AG08395 (cell line): ENCODE measurements around the gene DNASE2.
A peak's percentile ranks its signal among the peaks of the same experiment; 100 is the strongest.

ENCODE experiments used
- DNase-seq: peaks from one replicate; pipeline ENCODE4 v3.0.0; 2012; ENCODE audit warnings: mixed read lengths, low spot score

DNASE2 gene

DNA sequence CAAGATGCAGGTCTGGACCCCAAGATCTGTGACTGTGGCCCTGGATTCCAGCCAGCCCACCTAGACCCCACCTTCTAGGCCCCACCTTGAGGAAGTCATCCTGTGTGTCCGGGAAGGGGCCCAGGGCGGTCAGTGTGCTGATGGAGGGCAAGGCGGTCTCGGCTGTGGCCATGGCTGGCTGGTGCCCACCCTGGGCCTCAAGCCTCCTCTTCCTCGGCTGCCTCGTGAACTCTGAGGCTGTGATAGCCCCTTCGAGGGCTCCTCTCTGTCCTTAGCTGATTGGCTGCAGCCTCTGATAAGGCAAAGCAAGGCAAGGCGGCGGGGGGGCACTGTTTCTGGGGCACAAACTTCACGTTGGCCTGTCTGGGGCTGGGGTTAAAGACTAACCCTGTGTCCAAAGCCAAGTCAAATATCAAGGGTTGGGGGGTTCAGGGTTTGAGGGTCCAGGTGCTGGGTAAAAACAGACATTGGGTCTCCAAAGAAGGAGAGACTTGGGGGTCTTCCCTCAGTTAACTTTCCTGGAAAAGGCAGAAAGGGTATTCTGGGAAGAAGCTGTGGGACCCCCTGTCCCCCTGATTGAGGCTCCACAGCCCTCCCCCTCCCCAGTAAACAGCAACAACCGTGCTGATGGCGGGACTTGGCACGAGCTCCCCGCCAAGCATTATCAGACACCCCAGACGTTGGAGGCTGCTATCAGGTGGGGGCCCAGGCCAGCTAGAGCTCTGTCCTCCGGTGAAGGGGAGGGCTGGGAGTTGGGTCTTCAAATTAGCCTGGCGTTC lies 5.9 kb upstream of the DNASE2 start, which contains the start of gene KLF1:
TSS of gene KLF1 (minus strand) at position 233 of the 779 bp plus-strand sequence. CDS start at position 172, 61 bp downstream.
- DNase-seq, result no peak

DNA sequence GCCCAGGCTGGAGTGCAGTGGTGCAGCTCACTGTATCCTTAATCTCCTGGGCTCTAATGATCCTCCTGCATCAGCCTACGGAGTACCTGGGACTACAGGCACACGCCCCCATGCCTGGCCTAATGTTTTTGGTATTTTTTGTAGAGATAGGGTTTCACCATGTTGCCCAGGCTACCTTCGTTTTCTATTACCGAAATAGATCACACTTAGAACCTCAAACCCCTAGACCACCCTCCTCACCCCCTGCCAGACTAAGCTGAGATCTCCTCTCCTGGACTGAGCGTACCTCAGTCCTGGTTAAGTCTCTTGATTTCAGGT lies 5.4 kb upstream of the DNASE2 start:
- DNase-seq, result no peak

DNA sequence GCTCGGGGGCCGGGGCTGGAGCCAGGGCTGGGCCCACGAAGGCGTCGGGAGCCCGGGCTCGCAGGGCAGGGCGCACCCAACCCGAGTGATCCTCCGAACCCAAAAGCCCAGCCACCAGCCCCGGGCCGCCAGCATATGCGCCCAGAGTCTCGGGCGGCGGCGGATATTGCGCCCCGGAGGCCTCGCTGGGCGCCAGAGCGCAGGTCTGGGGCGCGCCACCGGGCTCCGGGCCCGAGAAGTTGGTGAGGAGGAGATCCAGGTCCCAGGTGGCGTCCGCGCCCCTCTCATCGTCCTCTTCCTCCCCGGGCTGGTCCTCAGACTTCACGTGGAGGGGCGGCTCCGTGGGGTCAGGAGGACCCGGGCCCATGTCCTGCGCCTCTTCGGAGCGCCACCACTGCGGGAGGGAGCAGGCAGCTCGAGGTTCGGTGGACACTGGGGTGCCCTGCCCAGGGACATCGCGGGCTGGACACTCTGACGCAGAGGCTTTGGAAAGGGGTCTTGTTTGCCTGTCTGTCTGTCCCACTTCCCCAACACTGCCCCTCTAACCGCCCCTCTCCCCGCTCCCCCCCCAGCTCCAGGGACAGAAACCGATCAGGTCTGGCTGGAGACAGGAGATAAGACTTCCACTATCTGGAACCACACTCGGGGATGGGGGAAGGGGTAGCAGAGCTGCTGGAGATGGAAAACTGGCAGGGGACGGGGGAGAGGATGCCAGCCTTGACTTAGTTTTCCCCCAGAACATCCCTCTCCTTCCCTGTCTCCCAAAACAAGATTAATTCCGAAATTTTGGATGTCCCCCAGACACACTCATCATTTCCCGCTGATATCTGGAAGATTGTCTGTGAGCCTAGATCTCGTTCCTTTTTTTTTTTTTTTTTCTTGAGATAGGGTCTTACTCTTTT lies 4.8 kb upstream of the DNASE2 start:
- no peak for DNase-seq

DNA sequence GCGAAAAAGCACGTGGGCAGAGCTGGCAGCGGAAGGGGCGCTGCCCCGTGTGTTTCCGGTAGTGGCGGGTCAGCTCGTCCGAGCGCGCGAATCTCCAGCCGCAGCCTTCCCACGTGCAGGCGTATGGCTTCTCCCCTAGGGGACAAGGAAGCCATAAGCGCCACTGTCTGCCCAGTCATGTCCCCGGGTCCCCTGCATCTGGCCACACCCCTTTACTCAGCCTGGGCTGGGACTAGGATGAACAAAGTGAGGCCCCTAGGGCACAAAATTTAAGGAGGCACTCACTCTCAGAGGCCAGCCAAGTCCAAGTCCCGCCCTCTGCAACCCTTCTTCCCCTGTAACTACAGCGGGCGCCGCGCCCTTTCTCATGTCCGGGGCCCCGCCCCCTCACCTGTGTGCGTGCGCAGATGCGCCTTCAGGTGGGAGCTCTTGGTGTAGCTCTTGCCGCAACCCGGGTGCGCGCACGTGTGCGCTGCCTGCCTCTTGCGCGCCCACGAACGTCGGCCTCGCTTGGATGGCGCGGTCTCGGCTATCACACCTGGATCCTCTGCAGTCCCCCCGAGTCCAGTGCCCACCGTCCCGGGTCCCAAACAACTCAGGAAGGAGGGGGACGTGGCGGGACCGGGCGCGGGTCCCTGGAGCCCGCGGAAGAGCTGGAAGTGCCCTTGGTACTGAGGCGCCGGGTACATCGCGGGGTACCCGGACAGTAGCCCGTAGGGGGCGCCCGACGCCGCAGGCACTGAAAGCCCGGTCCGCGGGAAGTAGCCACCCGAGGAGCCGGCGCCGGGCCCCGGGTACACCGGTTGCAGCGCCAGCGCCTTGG lies 3.9 kb upstream of the DNASE2 start:
- DNase-seq, result peak; percentile 52

DNA sequence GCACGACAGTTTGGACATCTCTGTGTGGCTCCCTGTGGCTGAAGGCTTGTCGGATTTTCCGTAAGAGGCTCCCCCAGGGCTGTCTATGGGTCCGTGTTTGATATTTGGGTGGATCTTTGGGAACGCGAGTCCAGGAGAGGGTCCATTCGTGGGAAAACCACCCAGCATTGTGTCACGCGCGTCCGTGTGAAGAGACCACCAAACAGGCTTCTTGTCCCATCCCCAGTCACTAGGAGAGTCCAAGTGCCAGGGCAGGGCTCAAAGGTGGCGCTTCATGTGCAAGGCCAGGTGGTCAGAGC lies 3.3 kb upstream of the DNASE2 start:
- DNase-seq, result no peak

DNA sequence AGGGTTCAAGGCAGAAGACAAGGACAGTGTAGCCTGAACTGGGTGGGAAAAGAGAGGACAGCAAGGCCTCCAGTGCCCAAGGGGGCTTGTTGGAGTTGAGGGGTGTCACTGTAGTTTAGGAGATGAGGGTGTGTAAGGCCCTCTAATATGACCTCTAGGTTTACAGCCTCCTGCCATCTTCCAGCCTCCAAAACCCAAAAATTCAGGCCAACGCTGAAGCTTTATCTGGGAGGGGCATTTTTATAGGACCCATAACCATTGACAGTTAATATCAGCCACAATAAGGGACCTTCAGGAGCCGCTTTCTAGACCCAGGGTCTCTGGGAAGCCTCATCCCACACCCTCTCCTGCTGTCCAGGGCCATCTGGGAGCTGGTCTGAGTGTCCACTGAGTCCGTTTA lies 3.0 kb upstream of the DNASE2 start:
- no peak for DNase-seq

DNA sequence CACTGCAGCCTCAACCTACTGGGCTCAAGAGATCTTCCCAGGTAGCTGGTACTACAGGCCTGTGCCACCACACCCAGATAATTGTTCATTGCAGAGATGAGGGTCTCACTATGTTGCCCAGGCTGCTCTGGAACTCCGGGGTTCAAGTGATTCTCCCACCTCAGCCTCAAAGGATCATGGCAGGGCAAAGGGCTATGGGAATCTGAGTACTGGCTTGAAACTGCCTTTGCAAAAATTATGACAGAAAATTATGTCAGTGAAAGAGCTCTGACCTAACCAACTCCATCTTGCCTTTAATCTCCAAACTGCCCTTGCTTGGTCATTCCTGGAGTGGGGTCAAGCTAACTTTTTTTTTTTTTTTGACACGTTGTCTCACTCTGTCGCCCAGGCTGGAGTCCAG lies 1.3 kb upstream of the DNASE2 start:
- DNase-seq, result no peak

DNA sequence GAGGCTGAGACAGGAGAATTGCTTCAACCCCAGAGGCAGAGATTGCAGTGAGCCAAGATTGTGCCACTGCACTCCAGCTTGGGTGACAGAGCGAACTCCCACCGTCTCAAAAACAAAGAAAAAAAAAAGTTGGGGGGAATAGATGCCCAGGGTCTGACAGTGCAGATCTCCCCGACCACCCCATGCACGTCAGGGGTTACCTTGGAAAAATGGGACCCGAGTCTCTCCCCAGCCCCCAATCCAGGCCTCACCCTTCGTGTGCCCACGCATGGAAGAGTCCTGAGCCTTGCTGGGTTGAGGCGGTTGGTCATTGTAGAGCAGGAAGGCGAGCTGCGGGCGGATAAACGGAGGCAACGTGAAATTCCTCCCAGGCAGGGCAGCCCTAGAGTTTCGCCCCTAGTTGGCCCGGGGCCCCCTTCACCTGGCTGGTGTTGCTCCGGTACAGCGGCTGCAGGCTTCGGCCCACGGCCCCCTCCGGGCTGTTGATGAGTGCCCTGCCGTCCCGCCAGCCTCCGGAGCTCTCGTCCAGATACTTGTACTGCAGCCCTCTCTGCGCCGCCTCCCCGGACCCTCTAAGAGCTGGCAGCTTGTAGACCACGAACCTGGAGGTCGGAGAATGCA lies 588 bp downstream of the DNASE2 start:
- DNase-seq, result peak; percentile 47

DNA sequence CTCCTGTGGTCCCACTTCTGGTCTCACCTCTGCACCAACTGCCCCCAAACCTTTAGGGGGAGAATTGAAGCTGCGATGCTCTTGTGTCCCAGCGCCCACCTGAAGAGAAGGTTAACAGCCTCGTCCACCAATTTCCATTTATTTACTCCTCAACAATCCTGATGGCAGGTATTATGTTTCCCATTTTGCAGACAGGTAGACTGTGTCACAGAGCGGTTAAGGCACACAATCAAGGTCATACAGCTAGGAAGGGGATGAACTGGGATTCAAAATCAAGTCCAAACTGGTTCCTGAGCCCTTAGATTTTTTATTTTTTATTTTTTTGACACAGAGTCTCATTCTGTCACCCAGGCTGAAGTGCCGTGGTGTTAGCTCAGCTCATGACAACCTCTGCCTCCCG lies 6.2 kb downstream of the DNASE2 start:
- DNase-seq, result no peak

DNA sequence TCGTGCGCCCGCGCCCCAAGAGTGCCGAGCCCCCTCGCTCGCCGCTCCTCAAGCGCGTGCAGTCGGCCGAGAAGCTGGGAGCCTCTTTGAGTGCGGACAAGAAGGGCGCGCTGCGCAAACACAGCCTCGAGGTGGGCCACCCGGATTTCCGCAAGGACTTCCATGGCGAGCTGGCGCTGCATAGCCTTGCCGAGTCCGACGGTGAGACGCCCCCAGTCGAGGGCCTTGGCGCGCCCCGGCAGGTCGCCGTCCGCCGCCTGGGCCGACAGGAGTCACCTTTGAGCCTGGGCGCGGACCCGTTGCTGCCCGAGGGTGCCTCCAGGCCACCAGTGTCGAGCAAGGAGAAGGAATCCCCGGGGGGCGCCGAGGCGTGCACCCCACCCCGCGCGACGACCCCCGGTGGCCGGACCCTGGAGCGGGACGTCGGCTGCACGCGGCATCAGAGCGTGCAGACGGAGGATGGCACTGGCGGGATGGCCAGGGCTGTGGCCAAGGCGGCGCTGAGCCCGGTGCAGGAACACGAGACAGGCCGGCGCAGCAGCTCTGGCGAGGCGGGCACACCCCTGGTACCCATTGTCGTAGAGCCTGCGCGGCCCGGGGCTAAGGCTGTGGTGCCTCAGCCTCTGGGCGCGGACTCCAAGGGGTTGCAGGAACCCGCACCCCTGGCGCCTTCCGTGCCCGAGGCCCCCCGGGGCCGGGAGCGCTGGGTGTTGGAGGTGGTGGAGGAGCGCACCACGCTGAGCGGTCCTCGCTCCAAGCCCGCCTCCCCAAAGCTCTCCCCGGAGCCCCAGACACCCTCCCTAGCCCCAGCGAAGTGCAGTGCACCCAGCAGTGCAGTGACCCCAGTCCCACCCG lies 7.1 kb downstream of the DNASE2 start:
- no peak for DNase-seq

DNA sequence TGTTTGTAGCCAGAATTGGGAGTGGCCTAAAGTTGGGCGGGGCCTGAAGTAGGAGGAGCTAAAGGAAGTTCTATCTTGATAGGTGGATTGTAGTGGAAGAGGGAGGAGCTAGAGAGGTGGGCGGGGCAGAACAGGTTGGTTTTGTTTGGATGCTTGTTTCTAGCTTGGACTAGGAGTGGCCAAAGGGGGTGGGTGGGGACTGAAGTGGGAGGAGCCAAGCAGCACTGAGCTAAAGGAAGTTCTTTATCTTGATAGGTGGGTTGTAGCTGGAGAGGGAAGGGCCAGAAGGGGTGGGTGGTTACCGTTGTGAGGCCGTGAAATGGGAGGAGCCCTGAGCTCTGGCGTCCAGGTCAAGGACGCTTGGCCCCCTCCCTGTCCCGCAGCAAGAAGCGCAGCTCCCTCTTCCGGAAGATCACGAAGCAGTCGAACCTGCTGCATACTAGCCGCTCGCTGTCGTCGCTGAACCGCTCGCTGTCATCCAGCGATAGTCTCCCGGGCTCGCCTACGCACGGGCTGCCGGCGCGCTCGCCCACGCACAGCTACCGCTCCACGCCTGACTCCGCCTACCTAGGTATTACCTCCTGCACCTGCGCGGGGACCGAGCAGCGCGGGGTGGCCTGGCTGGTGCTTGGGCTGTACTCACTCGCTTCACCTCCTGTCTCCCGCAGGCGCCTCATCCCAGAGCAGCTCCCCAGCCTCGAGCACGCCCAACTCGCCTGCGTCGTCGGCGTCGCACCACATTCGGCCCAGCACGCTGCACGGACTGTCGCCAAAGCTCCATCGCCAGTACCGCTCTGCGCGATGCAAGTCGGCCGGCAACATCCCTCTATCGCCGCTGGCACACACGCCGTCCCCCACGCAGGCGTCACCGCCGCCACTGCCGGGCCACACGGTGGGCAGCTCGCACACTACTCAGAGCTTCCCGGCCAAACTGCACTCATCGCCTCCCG lies 8.0 kb downstream of the DNASE2 start:
- peak; percentile 47 for DNase-seq

DNA sequence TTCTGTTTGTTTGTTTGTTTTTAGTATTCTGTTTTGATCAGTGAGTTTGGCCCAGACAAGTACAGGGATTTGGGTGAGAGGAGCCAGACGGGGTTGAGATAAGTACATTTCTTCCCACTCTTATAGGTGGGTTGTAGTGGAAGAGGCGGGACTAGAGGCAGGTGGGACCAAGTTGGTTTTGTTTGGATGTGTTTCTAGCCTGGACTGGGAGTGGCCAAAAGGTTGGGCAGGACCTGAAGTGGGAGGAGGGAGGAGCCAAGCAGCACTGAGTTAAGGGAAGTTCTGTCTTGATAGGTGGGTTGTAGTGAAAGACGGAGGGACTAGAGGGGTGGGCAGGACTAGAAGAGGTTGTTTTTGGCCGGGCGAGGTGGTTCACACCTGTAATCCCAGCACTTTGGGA lies 9.0 kb downstream of the DNASE2 start:
- DNase-seq, result no peak

DNA sequence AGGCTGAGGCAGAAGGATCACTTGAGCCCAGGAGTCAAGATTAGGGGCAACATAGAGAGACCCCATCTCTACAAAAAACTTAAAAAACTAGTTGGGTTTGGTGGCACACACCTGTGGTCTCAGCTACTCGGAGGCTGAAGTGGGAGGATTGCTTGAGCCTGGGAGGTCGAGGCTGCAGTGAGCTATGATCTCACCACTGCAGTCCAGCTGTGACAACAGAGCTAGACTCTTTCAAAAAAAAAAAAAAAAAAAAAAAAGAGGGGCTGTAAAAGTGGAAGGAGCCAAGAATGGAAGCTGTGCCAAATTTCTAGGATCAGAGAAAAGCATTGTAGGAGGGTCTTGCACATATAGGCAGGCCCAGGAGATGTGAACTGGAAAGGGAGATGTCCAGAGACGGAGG lies 9.6 kb downstream of the DNASE2 start:
- DNase-seq, result no peak

DNA sequence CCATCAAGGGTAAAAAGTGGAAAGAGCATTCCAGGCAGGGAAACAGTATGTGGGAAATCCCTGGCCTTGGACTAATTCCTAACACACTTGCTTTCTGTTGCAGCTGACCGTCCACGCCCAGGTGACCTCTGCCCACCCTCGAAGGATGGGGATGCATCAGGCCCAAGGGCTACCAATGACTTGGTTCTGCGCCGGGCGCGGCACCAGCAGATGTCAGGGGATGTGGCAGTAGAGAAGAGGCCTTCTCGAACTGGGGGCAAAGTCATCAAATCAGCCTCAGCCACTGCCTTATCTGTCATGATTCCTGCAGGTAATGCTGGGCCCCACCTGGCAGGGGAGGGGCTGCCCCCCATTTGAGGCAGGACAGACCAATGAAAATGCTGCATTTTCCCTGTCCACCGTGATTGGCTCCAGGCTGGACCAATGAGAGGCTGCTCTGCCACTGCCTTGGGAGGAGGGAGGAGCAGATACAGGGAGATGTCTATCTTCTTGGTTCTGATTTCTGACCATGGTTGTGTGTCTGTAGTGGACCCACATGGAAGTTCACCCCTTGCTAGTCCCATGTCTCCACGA lies 12.6 kb downstream of the DNASE2 start:
- DNase-seq, result peak; percentile 32

DNA sequence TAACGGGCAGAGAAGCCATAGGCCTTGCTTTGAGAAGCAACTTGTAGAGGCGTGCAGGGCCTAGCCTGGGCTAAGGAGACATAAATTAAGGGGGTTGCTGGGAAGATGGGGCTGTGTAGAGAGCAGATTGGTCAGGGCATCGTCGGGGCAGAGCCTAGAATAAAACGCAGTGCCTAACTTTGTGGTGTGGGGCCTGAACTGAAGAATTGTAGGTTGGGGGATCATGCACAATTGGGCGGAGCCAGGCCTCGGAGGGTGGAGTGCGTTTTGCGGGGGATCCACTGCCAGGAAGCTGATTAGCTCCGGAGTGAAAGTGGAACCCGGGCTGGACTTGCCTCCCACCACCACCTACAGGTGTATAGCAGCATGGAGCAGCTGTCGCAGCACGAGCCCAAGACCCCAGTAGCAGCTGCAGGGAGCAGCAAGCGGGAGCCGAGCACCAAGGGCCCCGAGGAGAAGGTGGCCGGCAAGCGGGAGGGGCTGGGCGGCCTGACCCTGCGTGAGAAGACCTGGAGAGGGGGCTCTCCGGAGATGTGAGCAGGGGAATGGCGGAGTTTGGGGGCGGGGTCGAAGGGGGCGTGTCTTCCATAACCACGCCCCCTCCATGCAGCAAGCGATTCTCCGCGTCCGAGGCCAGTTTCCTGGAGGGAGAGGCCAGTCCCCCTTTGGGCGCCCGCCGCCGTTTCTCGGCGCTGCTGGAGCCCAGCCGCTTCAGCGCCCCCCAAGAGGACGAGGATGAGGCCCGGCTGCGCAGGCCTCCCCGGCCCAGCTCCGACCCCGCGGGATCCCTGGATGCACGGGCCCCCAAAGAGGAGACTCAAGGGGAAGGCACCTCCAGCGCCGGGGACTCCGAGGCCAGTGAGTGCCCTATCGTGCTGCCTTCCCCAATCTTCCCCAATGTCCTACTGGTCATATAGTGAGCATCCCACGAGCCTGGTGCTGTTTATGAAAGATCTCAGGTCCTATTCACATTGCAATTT lies 13.8 kb downstream of the DNASE2 start:
- peak; percentile 83 for DNase-seq

DNA sequence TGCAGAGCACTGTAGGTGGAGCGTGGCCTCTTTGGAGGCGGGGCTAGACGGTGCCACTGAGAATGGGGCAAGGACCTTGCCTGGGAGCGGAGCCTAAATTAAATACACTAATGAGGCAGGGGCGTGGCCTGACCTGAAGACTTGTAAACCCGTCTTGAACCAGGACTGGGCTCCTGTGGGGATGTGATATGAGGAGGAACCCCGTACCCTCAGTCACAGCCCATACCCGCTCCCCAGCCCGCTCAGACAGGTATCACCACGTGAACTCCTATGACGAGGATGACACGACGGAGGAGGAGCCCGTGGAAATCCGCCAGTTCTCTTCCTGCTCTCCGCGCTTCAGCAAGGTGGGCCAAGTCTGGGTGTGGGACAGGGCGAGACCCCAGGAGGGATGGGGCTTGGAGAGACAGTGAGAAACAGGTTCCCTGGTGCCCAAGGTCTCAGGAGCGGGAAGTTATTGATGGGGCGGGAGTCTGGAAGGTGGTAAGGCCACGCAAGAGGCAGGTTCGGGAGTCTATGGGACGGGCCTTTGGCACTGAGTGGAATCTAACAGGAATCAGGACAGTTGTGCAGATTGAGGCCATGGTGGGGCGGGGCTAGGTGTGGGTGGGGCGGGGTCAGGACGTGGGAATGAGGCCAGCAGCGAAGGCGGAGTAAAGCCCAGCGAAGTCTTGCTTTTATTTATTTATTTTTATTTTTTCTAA lies 14.7 kb downstream of the DNASE2 start:
- DNase-seq, result no peak

DNA sequence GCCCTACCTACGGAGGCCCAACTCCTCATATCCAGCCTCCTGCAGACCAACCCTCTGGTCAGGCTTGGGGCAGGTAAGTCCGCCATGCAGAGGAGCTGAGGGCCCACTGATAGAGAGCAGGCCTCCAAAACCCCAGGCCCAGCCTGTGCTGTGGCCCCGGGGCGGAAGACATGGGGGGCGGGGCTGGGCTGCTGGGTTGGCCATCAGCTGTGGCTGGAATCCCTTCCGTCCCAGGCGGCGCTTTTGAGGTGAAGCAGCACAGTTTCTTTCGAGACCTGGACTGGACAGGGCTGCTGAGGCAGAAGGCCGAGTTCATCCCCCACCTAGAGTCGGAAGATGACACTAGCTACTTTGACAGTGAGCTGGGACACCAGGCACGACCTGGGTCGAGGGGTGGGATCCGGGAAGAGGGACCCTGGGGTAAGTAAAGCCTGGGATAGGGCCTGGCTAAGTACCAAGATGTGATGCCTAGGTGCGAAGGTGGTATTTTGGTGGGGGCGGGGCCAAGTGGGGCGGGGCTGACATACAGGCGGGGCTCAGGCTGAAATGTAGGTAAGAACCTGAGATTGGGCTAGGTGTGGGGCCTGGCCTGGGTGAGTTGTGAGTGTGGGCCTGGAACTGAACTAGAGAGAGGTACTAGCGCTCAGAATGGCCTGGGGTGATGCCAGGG lies 15.4 kb downstream of the DNASE2 start:
- no peak for DNase-seq
